ENCODE measurements around the gene SPAG6.
"Not testable (repeated sequence)": the region's sequence is repeated elsewhere in the genome, so short reads cannot be mapped to it uniquely, and the experiment has no call there.

The SPAG6 gene
- total RNA-seq: 0 reads per million in 3 donors

- no peak within 1 kb of the TSS for H3K4me3 ChIP-seq (ENCODE audit: insufficient read depth, low read depth, low read length, poor library complexity, severe bottlenecking)
Observed at GRCh38 chr10:22345301-22346095, at the start of gene SPAG6. Gene SPAG6 (plus strand): TSS chr10:22345496. CDS start chr10:22345612, 116 bp downstream.

GRCh38 chr10:22301193-22301592 is 44.1 kb upstream of the SPAG6 start:
- DNase-seq: no peak
- Histone ChIP-seq H3K36me3 (ENCODE audit: control insufficient read depth, insufficient read depth, low read length) (no peaks in the 10 kb centered on the region), H3K9me3 (ENCODE audit: control insufficient read depth, low read length) (no peaks in the 10 kb centered on the region), H3K4me1 (ENCODE audit: control insufficient read depth, insufficient read depth, low read length, poor library complexity, severe bottlenecking) (no peaks in the 10 kb centered on the region), H3K27ac (ENCODE audit: insufficient read depth, low read length, poor library complexity, severe bottlenecking) (no peak overlapping the region), H3K4me3 (ENCODE audit: insufficient read depth, low read depth, low read length, poor library complexity, severe bottlenecking) (no peak overlapping the region), H3K27me3 (replicated peaks; ENCODE audit: control insufficient read depth, insufficient read depth, low read length, poor library complexity, severe bottlenecking) (no peaks in the 10 kb centered on the region)

More at GRCh38 chr10:22345301-22346095, at the start of gene SPAG6:
- peaks cover 51% of the 10 kb centered on the region for H3K27me3 ChIP-seq (replicated peaks; ENCODE audit: control insufficient read depth, insufficient read depth, low read length, poor library complexity, severe bottlenecking)
- peak in 2 of 3 donors; percentile 38 to 41 for DNase-seq
- H3K9me3 ChIP-seq (ENCODE audit: control insufficient read depth, low read length): no peaks in the 10 kb centered on the region
- H3K4me1 ChIP-seq (ENCODE audit: control insufficient read depth, insufficient read depth, low read length, poor library complexity, severe bottlenecking): peaks cover 9% of the 10 kb centered on the region
- H3K36me3 ChIP-seq (ENCODE audit: control insufficient read depth, insufficient read depth, low read length): no peaks in the 10 kb centered on the region
- no peak within 1 kb of the TSS for H3K27ac ChIP-seq (ENCODE audit: insufficient read depth, low read length, poor library complexity, severe bottlenecking)

- Histone ChIP-seq H3K4me3 (ENCODE audit: insufficient read depth, low read depth, low read length, poor library complexity, severe bottlenecking) (no peak overlapping the region), H3K4me1 (ENCODE audit: control insufficient read depth, insufficient read depth, low read length, poor library complexity, severe bottlenecking) (no peaks in the 10 kb centered on the region), H3K9me3 (ENCODE audit: control insufficient read depth, low read length) (no peaks in the 10 kb centered on the region), H3K27me3 (replicated peaks; ENCODE audit: control insufficient read depth, insufficient read depth, low read length, poor library complexity, severe bottlenecking) (no peaks in the 10 kb centered on the region), H3K27ac (ENCODE audit: insufficient read depth, low read length, poor library complexity, severe bottlenecking) (no peak overlapping the region), H3K36me3 (ENCODE audit: control insufficient read depth, insufficient read depth, low read length) (no peaks in the 10 kb centered on the region)
- DNase-seq: no peak
Observed at GRCh38 chr10:22303461-22303860, 41.8 kb upstream of the SPAG6 start.

DNA sequence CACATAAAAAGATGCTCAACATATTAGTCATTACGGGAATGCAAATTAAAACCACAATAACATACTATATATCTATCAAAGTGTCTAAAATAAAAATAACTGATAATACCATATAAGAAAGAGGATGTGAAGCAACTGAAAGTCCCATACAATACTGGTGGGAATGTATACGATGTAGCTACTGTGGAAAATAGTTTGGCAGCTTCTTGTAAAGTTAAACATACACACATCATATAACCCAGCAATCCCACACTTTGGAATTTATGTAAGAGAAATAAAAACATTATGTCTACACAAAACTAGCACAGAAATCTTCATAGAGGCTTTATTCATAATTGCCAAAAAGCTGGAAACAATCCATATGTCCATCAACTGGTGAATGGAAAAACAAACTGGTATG is 39.6 kb upstream of the SPAG6 start:
- no peak overlapping the region for H3K27ac ChIP-seq (ENCODE audit: insufficient read depth, low read length, poor library complexity, severe bottlenecking)
- no peak for DNase-seq
- no peaks in the 10 kb centered on the region for H3K4me1 ChIP-seq (ENCODE audit: control insufficient read depth, insufficient read depth, low read length, poor library complexity, severe bottlenecking)
- H3K4me3 ChIP-seq (ENCODE audit: insufficient read depth, low read depth, low read length, poor library complexity, severe bottlenecking): no peak overlapping the region
- H3K27me3 ChIP-seq (replicated peaks; ENCODE audit: control insufficient read depth, insufficient read depth, low read length, poor library complexity, severe bottlenecking): no peaks in the 10 kb centered on the region
- H3K9me3 ChIP-seq (ENCODE audit: control insufficient read depth, low read length): no peaks in the 10 kb centered on the region
- no peaks in the 10 kb centered on the region for H3K36me3 ChIP-seq (ENCODE audit: control insufficient read depth, insufficient read depth, low read length)

- H3K4me3 ChIP-seq (ENCODE audit: insufficient read depth, low read depth, low read length, poor library complexity, severe bottlenecking): no peak overlapping the region
- H3K9me3 ChIP-seq (ENCODE audit: control insufficient read depth, low read length): no peaks in the 10 kb centered on the region
- DNase-seq: no peak
- no peaks in the 10 kb centered on the region for H3K4me1 ChIP-seq (ENCODE audit: control insufficient read depth, insufficient read depth, low read length, poor library complexity, severe bottlenecking)
- H3K27me3 ChIP-seq (replicated peaks; ENCODE audit: control insufficient read depth, insufficient read depth, low read length, poor library complexity, severe bottlenecking): no peaks in the 10 kb centered on the region
- H3K27ac ChIP-seq (ENCODE audit: insufficient read depth, low read length, poor library complexity, severe bottlenecking): no peak overlapping the region
- H3K36me3 ChIP-seq (ENCODE audit: control insufficient read depth, insufficient read depth, low read length): no peaks in the 10 kb centered on the region
Observed at GRCh38 chr10:22308390-22308789, 36.9 kb upstream of the SPAG6 start.

- DNase-seq: no peak
- Histone ChIP-seq H3K4me1 (ENCODE audit: control insufficient read depth, insufficient read depth, low read length, poor library complexity, severe bottlenecking) (no peaks in the 10 kb centered on the region), H3K27ac (ENCODE audit: insufficient read depth, low read length, poor library complexity, severe bottlenecking) (no peak overlapping the region), H3K27me3 (replicated peaks; ENCODE audit: control insufficient read depth, insufficient read depth, low read length, poor library complexity, severe bottlenecking) (no peaks in the 10 kb centered on the region), H3K4me3 (ENCODE audit: insufficient read depth, low read depth, low read length, poor library complexity, severe bottlenecking) (no peak overlapping the region), H3K36me3 (ENCODE audit: control insufficient read depth, insufficient read depth, low read length) (no peaks in the 10 kb centered on the region), H3K9me3 (ENCODE audit: control insufficient read depth, low read length) (no peaks in the 10 kb centered on the region)
Observed at GRCh38 chr10:22309180-22310000, 35.9 kb upstream of the SPAG6 start.

DNA sequence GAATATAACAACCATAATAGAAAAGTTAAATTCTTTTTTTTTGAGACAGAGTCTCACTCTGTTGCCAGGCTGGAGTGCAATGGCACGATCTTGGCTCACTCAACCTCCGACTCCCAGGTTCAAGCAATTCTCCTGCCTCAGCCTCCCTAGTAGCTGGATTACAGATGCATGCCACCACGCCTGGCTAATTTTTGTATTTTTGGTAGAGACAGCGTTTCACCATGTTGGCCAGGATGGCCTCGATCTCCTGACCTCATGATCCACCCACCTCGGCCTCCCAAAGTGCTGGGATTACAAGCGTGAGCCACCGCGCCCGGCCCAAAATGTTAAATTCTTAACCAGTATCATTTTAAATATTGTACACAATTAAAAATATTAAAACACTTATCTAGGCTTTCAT is 35.3 kb upstream of the SPAG6 start:
- H3K27ac ChIP-seq (ENCODE audit: insufficient read depth, low read length, poor library complexity, severe bottlenecking); H3K27me3 ChIP-seq (replicated peaks; ENCODE audit: control insufficient read depth, insufficient read depth, low read length, poor library complexity, severe bottlenecking); H3K36me3 ChIP-seq (ENCODE audit: control insufficient read depth, insufficient read depth, low read length); H3K4me1 ChIP-seq (ENCODE audit: control insufficient read depth, insufficient read depth, low read length, poor library complexity, severe bottlenecking); H3K4me3 ChIP-seq (ENCODE audit: insufficient read depth, low read depth, low read length, poor library complexity, severe bottlenecking); DNase-seq; H3K9me3 ChIP-seq (ENCODE audit: control insufficient read depth, low read length): not testable (repeated sequence)

- Histone ChIP-seq H3K36me3 (ENCODE audit: control insufficient read depth, insufficient read depth, low read length) (no peaks in the 10 kb centered on the region), H3K27me3 (replicated peaks; ENCODE audit: control insufficient read depth, insufficient read depth, low read length, poor library complexity, severe bottlenecking) (no peaks in the 10 kb centered on the region), H3K4me3 (ENCODE audit: insufficient read depth, low read depth, low read length, poor library complexity, severe bottlenecking) (no peak overlapping the region), H3K9me3 (ENCODE audit: control insufficient read depth, low read length) (no peaks in the 10 kb centered on the region), H3K4me1 (ENCODE audit: control insufficient read depth, insufficient read depth, low read length, poor library complexity, severe bottlenecking) (no peaks in the 10 kb centered on the region), H3K27ac (ENCODE audit: insufficient read depth, low read length, poor library complexity, severe bottlenecking) (no peak overlapping the region)
- DNase-seq: no peak
Observed at GRCh38 chr10:22310928-22311327, 34.4 kb upstream of the SPAG6 start.

DNA sequence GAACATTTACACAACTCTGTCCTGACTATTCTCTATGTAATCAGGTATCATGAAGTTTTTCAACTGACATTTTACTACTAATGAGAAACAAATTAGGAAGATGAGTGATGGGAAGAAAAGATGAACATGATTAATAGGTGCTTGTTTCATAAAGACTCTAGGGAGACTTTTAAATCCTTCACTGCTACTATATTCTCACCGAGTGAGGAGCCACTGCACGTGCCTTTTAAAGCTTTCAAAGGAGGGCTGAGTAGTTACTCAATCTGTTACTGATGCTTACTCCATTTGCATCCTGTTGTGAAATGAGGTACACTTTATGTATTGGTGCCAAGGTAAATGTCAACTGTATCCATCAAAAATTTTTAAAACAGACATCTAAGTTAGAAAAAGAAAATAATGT is 30.4 kb upstream of the SPAG6 start:
- H3K4me1 ChIP-seq (ENCODE audit: control insufficient read depth, insufficient read depth, low read length, poor library complexity, severe bottlenecking): peaks cover 1% of the 10 kb centered on the region

More for the DNA sequence above, 30.4 kb upstream of the SPAG6 start:
- H3K27ac ChIP-seq (ENCODE audit: insufficient read depth, low read length, poor library complexity, severe bottlenecking): no peak overlapping the region
- DNase-seq: no peak
- peaks cover 5% of the 10 kb centered on the region for H3K27me3 ChIP-seq (replicated peaks; ENCODE audit: control insufficient read depth, insufficient read depth, low read length, poor library complexity, severe bottlenecking)
- no peak overlapping the region for H3K4me3 ChIP-seq (ENCODE audit: insufficient read depth, low read depth, low read length, poor library complexity, severe bottlenecking)
- H3K36me3 ChIP-seq (ENCODE audit: control insufficient read depth, insufficient read depth, low read length): no peaks in the 10 kb centered on the region
- H3K9me3 ChIP-seq (ENCODE audit: control insufficient read depth, low read length): no peaks in the 10 kb centered on the region

Measured in effector memory CD4-positive, alpha-beta T cell (primary cell).